Measurements from ENCODE around the gene CLMN.

CLMN gene

DNA sequence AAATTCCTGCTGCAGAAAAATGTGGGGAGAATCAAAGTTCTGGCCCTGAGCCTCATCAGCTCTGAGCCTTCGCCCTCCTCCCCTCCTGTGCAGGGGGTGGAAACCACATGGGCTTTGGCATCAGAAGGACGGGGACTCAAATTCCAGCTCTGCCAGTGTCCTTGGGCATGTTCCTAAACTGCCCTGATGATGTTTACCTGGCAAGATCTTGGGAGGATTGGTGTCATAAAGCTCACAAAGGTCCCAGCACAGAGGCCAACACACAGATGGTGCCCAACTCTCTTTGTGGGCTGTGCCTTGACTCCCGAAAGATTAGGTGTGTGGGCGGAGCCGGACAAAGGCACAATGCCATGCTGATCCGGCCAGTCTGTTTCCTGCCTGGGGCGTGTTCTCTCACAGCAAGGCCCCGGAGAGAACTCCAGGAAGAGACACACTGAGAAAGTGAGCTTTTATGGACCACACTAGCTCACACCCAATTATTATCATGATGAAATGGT is 20.5 kb upstream of the CLMN start:
- DNase-seq: no peak

DNA sequence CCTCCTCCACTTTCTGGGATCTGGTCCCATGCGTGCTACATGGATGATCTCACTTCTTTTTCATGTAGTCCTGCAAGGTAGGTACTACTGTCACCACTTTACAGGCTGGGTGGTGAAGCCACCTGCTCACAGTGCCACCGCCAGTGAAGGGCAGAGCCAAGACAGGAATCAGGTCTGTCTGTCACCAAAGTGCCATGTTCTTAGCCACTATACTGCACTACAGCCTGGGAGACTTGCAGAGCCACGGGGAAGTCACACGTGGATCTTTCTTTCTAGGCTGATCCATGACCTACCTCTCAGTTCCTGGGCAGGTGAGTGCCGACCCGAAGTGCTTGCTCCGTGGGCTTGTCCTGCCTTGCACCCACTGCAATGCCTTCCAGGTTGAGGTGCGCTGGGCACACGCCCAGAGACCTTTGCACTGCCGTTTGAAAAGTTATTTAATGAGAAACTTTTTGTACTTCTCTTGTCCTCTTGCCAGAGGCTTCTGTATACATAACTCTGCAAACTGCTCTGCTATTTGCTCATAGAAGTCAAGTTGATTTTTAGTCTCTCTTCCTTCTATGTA is 19.7 kb upstream of the CLMN start:
- DNase-seq: no peak

DNA sequence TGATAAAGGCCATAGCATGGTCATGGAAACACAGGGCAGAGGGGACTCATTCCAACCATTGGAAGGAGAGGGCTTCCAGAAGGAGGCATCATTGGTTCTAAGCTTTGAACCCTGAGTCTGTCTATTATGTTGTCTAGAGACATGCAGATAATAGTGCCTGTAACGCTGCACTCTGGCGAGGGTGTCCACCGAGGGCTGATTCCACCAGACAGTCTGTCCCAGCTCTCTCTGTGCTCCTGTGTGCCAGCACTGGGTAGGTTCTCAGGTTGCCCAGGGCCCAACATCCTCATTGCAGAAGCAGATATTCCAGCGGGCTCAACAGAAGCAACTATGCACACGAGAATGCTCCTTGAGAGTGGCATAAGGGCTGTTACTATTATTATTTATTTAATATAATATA is 18.7 kb upstream of the CLMN start:
- no peak for DNase-seq

DNA sequence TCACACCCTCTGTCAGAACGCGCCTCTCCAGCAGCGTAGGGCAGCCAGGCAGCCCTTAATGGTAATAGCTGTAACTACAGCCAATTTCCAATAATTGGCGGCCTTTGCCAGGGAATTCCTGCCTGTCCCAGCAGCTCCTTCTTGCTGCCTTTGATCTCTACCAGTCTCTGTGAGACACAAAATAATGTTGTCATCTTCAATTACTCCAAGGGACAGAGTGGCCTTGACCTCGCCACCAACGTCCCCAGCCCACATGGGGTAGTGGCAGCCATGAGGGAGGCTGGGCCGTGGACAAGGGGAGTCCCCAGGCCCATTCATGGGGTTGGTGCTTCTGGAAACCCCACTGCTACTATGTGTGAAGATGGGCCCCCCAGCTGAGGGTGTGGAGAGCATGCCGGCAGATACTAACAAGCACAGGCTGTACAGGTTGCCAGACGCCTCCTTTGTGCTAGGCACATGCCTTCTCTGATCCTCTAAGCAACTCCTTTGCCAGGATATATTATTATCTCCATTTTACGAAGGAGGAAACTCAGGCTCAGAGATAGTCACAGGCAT is 17.4 kb upstream of the CLMN start:
- no peak for DNase-seq

DNA sequence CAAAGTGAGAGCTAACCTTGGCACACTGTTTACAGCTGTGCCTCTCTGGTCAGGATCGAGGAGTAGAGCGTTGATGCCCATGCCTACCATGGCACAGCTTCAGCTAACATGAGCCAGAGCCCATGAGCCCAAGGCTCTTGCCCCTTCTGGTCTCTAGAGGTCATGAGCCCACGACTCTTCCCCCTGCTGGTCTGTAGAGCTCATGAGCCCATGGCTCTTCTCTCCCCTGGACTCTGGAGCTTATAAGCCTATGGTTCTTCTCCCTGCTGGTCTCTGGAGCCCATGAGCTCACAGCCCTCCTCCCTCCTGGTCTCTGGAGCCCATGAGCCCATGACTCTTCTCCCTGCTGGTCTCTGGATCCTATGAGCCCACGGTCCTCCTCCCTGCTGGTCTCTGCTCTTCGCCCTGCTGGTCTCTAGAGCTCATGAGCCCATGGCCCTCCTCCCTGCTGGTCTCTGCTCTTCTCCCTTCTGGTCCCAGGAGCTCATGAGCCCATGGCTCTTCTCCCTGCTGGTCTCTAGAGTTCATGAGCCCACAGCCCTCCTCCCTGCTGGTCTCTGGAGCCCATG is 16.6 kb upstream of the CLMN start:
- no peak for DNase-seq

DNA sequence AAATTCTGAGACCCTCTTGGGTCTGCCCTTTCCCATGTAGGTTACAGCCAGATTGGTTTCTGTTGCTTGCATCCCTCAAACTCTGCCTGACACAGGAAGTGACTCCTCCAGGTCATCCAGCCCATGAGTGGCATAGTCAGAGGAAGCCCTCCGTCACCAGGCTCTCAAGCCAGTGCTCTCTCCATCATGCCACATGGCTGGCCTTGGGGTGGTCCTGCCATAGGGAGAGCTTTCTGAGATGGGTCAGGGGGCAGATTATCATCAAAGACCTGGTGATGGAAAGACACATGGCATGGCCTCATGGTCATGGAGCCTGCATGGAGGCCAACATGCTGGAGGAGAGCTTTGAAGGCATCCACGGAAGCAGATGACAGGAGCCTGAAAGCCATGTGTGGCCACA is 15.4 kb upstream of the CLMN start:
- DNase-seq: no peak

DNA sequence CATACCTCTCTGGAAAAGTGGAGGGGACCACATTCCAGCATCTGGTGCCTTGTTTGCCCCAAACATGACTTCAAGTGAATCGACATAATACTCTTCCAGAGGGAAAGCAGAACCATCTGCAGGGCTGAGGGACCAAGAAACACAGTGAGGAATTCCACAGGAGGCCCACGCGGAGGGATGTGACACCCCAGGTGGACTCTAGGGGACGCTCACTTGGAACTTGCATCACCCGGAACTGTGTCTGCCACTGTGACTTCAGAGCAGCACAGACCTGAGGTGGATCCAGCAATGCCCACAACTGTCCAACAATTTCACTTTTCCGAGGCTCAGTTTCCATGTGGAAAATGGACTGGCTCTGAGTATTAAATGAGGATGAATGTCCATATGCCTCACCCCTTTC is 14.3 kb upstream of the CLMN start:
- DNase-seq: no peak

DNA sequence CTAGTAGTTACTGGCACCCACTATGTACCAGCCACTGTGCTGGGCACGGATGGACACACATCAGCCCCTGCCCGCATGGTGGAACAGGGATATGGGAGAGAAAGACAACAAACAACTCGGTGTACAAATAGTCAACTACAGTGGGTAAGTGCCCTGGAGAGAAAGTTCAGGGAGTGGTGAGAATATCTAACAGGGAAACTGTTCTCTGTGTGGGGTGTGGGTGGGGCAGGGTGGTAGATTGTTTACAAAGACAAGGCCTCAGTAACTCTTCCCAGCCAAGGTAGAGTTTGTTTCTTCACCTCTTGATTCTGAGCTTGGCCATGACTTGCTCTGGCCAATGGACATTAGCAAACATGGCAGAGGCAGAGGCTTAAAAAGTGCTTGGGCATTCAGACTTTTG is 12.9 kb upstream of the CLMN start:
- no peak for DNase-seq

DNA sequence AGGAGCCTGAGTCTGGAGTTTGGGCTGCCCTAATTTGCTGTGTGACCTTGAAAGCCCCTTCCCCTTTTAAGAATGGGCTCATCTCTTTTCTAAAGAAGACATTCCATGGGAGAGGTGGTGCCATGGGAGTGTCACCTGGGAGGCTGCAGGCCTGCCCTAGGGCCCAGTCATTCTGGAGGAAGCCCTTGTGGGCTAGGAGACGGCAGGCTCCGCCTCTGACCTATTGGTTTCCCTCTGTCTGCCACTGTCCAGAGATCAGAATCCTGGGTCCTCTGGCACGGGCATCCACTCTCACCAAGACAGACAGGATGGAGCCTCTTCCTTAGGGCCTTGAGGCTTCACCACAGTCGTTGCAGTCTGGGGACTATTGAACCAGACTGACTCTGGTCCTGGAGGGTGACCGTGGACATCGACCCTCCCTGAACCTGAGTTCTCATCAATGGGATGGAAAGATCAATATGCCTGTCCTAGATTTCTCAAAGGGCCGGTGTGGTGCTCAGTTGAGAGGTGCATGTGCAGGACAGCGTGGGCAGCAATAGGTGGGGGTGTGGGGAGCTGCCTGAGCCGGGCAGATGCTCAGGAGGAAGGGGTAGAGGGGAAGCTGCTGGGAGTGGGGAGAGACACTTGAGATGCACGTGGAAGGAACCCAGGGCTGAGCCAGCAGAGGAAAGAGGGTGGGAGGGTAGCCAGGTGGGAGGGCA is 12.2 kb upstream of the CLMN start:
- DNase-seq: no peak

DNA sequence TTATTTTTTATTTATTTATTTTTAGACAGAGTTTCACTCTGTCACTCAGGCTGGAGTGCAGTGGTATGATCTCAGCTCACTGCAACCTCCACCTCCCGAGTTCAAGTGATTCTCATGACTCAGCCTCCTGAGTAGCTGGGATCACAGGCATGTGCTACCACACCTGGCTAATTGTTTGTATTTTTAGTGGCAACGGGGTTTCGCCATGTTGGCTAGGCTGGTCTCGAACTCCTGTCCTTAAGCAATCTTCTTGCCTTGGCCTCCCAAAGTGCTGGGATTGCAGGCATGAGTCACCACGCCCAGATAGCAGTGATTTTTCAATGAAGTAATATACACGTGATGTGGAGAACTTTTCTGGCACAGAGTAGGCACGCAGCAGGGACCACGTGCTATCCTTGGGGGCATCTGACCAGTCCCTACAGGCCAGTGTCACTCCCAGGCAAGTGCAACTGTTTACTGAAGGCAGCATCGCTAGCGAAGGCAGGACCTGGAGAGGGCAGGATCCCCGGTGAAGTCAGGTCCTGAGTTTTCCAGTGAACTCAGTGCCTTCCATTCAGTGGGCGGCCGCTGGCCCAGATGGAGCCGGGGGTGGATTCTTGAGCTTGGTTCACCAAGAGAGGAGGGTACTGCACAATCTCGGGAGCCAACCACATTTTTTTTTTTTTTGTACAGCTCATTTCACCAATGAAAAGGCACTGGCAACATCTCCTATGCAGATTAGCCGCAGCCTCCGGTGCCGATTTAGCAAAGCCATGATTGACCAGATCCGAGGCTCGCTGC is 11.1 kb upstream of the CLMN start:
- DNase-seq: no peak

DNA sequence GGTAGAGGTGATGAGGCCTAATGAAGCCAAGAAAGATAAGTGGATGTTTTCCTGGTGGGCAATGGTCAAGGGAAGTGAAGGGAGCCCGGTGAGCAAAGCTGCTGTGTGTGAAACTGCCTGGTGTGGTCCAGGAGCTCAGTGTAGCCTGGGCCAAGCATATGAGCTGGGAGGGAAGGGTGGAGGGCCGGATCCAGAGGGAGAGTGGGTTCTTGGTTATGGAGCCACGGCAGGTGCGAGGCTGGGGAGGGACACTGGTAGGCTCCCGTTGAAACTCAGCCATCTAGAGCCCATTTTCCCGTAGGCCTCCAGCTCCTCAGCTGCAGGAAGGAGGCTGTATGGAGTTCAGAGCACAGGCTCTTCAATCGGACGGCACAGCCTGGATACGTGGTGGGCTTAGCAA is 10.2 kb upstream of the CLMN start:
- DNase-seq: no peak

DNA sequence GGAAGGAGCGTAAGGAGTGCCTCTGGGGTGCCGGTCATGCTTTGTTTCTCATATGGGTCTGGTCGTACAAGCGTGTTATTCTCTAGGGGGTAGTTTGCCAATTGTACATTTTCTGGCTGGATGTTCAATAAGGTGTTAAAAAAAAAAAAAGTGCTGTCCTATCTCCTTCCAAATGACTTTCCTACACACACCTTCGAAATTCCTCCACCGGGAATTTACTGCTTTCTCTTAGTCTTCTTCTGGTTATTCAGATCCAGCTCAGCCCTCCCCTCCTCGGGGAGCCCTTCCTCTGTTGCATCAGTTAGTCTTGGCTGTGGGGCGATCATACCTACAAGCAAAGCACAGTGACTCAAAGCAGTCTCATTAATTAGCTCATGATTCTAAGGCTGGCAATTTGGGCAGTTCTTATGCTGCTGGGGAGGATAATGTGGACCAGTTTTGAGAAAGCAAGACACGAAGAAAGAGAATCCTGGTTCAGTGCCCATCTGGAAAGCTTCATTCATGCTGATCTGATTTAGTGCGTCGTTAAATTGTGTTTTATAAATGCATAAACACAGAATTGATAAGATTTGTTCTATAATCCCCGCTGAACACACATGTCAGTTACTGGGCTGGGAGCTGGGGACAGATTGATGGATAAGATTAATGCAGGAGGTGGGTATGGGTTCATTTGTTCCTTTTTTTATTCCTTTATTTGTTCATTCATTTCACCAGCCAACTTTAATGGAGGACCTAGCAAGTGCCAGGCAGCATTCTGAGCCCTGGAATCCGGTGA is 9.2 kb upstream of the CLMN start:
- DNase-seq: no peak

DNA sequence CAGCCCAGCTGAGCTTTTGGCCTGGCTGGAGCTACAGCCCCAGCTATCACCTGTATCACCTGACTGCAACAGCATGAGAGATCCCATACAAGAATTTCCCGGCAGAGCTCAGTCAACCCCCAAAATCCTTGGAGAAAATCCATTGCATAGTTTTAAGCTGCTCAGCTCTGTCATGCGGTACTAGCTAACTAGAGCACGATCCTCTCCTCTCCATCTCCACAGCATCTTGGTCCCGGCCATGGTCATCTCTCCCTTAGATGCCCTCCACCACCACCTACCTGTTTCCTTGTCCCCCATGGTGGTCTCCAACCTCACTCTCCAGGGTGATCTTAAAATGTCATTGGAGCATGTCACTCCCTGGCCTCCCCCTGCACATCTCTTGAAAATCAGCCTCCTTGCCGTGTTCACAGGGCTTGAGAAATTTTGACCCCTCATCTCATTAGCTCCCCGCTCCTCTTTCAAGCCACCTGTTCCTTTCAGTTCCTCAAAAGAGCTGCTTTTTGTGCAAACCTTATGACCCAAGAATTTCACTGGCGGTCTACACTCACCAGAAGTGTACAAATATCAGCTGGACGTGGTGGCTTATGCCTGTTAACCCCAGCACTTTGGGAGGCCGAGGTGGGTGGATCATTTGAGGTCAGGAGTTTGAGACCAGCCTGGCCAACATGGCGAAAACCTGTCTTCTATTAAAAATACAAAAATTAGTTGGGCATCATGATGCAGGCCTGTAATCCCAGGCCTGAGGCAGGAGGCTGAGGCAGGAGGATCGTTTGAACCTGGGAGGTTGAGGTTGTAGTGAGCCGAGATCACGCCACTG is 8.1 kb upstream of the CLMN start:
- no peak for DNase-seq

DNA sequence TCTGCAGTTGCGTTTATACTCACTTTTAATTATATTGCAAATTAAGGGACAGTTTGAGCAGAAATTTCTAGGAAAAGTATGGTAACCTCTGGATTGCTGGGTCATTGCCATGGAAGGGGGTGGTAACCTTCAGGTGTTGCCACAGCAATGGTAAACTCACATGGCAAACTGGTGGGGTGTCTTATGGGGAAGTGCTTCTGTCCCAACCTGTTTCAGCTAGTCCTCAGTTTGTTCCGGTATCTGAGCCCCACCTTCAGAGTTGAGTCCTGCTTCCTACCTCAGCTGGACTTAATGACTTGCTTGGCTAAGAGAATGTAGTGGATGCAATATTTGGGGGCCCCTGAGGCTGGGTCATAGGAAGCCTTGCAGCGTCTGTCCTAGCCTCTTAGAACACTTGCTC is 7.3 kb upstream of the CLMN start:
- DNase-seq: no peak

DNA sequence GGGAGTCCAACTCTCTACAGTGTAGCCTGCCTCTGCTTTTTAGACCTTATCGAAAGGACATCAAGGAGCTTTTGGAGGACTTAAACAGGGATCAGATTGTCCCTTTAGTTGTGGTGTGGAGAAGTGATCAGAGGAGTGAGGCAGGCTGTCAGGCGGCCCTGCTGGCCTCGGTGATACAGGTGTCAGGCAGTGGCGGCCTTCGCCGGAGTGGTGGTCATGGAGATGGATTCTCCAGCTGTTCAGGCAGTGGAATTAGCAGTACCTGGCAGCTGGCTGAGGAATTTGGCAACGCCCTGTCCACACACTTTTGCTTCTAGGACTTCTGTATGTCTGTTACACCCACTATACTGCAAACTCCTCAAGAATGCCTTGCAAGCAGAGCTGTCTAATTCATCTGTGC is 4.2 kb upstream of the CLMN start:
- DNase-seq: no peak

DNA sequence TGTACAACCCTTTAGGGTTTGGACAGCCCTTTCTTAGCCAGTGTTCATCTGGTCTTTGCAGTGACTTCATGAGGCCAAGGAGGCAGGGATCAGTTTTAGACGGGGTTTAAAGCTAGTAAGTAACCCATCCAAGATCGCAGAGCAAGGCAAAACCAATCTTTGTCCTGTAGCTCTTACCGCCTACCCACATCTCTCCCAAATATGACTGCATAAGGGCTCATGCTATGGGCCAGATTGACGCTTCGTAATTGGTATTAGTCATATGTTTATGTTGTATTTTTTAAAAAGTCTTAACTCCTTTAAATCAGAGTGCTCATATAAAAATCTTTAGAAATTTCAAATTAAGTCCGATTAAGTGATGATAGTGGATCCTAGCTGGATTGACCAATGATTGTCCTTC is 3.7 kb upstream of the CLMN start:
- DNase-seq: no peak

DNA sequence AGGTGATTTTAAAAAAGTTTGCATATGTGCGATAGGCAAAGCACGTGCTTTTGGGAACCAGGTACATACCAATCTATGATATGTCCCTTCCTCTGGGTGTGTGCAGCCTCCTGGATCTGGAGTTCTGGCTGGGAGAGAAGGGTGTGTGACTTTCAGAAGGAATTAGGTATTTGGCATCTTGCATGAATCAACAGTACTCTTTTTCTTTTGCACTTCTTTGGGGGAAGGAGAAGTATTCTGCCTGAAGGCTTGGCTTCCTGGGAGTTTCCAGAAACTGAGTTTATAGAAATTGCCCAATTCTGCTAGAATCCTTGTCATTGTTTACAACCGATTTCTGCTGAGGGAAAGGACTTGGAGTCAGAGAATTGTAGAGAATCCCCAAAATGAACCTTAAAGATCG is 2.9 kb upstream of the CLMN start:
- no peak for DNase-seq

DNA sequence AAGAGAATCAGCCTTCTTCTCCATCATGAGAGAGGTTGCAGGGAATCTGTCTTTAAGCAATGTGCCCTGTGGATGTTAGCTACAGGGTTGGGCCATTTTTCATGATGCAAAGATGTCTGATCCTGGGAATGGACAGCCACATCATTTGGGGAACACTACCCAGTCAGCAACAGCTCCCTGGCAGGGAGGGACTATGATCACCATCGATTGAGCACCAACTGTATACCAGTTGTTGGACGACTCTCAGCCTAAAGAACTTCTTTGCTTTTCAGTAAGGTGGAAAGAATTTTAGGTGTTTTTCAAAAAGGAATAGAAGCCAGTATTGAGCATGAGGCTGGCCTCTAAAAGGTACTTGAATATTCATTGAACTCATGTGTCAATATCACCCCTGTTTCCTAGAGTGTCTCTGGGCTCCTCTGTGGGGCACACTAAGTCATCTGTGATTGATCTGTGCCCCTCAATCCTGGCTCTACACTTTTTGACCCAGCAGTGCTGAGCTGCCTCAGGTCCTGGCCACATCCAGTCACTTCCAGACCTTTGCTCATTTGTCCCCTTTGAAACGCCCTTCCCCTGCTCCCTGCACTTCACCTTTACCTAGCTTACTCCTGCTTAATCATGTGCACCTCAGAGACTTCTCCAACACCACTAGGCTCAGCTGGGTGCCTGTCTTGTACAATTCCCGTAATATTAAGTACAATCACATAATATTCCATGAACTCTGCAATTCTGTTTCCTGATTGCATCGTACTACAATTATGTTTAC is 2.2 kb upstream of the CLMN start:
- no peak for DNase-seq

DNA sequence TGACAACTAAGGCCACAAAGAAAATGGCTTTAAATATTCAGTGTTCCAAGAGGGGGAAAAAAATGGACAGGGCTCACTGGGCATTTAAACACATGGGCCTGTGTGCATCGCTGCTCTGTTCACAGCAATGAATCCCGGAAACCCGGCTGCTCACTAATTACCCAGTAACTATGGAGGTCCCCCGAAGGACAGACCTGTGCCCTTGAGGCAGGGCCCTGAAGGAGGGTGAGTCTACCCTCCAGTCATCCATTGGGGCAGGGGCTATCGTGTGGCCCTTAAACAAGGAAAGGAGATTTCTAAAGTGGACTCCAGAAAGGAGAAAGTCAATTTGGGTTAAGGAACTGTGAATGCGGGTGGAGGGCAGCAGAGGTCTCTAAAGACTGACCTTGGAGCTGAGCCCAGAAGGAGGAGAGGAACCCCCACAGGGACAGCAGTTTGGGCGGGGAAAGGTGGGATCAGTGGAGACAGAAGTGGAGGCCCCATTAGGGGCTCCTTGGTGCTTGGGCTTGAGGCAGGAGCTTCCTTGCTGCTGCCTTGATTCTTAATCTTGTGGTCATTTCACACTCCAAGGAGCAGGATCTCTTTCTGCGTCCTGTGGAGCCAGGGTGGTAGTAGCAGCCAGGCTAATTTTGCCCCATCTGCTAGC is 1.4 kb upstream of the CLMN start:
- DNase-seq: no peak

DNA sequence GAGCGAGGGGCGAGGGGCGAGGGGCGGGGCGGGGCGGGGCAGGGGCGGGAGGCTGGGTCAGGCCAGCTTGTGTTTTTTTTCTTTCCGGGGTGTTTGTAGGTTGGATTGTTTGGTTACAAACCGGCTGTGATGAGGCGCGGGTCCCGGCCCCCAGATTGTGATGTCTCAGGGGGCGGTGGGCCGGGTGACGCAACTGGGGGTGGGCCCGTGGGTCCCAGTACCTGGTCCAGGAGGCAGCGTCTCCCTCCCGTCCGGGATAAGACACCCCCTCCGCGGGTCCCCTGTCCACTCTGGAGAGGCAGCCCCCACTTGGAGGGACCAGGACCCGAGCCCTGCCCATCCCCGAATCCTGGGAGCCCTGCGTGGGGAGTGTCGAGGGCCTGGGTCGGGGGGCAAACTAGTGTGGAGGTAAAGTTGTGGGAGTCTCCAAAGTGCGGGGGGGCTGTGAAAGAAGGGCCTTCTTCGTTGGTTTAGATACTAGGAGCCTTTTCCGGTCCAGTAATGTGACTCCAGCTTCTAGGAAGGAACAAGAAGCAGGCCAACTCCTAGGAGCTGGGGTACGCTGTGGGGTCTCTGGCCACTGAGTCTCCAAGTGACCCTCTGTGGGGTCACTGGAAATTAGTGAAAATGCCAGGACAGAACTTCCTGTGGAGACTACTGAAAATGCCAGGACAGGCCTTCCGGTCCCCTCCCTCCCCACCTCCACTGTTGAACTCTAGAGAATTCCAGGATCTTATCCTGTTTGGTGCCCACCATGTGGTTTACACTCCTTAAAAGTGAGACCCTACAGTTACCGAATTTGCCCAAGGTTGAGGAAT is 579 bp upstream of the CLMN start:
- no peak for DNase-seq

Measured in bone marrow (tissue), 2 donors.